Upper lobe of left lung (tissue), 4 donors: ENCODE measurements around the gene MAMLD1.

Experiments
- CTCF ChIP-seq, 6 experiments: fragments of 450-650 bp in 4 of 6; fragments of 200-600 bp in 2 of 6; sonication (generic) in 2 of 6; IDR thresholded peaks; one replicate each; pipeline ENCODE4 v1.5.1; 2016 to 2019; ENCODE audit warnings: antibody characterized with exemption in 6 of 6
- EP300 ChIP-seq, 4 donors: sonication (generic); formaldehyde crosslinking; IDR thresholded peaks; one replicate each; pipeline ENCODE4 v1.5.1; 2017; ENCODE audit warnings: antibody characterized with exemption in 4 of 4, control low read depth in 2 of 4
- POLR2A ChIP-seq, 4 donors: fragments of 450-650 bp; IDR thresholded peaks; one replicate each; pipeline ENCODE4 v1.5.1; 2016 to 2017; ENCODE audit warnings: antibody characterized with exemption in 4 of 4, mild to moderate bottlenecking in 2 of 4

DNA sequence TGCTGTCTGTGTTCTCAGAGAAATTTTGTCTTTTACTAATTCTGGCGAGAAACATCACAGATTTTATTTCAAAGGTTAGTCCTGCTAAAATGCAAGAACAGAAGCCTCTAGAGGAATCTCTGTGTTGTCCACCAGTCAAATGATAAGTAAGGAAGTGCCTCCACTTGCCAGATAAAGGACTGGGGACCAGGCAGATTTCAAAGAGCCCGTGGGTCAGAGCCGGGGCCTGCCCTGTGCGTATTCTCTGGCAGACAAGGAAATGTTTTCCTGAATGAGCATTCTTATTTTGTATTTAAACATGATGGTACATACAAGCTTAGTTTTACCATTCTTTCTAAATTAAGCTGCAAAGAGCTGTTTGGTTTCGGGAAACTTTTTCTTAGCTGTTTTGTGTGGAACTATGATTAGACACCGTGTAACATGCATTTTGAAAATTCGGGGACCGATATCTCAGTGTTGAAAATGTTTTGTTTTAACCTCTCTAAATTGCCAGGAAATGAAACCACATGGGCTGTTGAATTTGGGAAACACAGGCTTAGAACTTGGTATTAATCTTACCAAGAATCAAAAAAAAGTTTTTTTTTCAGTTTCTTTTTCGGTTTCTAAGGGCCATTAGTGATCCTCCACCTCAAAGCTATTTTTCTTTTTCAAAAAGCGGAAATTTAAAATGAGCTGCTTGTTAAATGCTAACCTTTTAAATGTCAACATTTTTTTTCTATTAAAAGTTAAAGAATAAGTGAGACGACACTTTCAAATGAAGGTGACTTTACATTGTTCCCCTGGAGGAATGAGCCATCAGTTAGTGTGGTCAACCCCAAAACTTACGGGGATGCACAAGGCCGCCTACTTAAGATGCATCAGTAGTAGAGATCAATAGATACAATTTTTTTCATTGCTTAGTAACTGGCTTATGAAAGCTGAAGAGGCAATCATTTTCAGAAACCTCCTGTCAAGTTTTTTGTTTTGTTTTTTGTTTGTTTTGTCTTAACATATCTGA lies 115.7 kb downstream of the MAMLD1 start:
- no peak for TF ChIP-seq POLR2A (IDR thresholded peaks at IDR 0.05)
- no peak for TF ChIP-seq CTCF (IDR thresholded peaks at IDR 0.05)
- TF ChIP-seq EP300 (IDR thresholded peaks at IDR 0.05), result no peak
